ENCODE results near the gene PLEKHO2. TPM values are rescaled to one million over a fixed set of nuclear protein-coding genes. Genes with fewer than 3 reads are reported as not detected.

PLEKHO2 gene
- total and polyA plus RNA-seq, 2 experiments from 2014 or later: 30.7 to 35.3 TPM

GRCh38 chr15:64845183-64845611 is 3.5 kb downstream of the PLEKHO2 start:
- WGBS, 2 experiments (ENCODE audit: low coverage in 1 of 2, low lambda C conversion rate in 2 of 2, missing lambda C conversion rate in 2 of 2): 14 to 15% methylated on average over 2 of the region's 2 CpGs
- H4K20me1 ChIP-seq (ENCODE audit: insufficient read depth): no peaks in the 10 kb centered on the region

GRCh38 chr15:64845831-64846595 is 4.3 kb downstream of the PLEKHO2 start:
- H3K27ac ChIP-seq: 0 out of 2 replicates have a peak overlapping the region, but pooled peaks have one; percentile 23
- peaks cover 12% of the 10 kb centered on the region; the same call in 1 of the 2 replicates for H3K36me3 ChIP-seq (ENCODE audit: low read depth)
- H3K4me2 ChIP-seq (ENCODE audit: unreplicated experiment): peak overlapping the region; percentile 94
- peaks cover 32% of the 10 kb centered on the region for H3K4me1 ChIP-seq (ENCODE audit: insufficient read depth)
- H3K9ac ChIP-seq: no peak overlapping the region
- H4K20me1 ChIP-seq (ENCODE audit: insufficient read depth): no peaks in the 10 kb centered on the region
- H3K27me3 ChIP-seq (replicated peaks; ENCODE audit: insufficient read depth): no peaks in the 10 kb centered on the region
- peak overlapping the region; percentile 88; the same call in 1 of the 2 replicates for H3K4me3 ChIP-seq
- H3K9me3 ChIP-seq (ENCODE audit: low read depth): no peaks in the 10 kb centered on the region
- no peak for DNase-seq
- TF ChIP-seq EZH2 (IDR thresholded peaks at IDR 0.05; ENCODE audit: insufficient read depth, poor library complexity, severe bottlenecking): no peak
- no peak for TF ChIP-seq EZH2phosphoT487 (IDR thresholded peaks at IDR 0.05; ENCODE audit: insufficient read depth, low read depth)
- in situ Hi-C loops (cut with MboI): no loop called here
- peaks cover 20% of the 10 kb centered on the region for H3F3A ChIP-seq (ENCODE audit: insufficient read depth)
- H2AFZ ChIP-seq: no peak overlapping the region
- H3K79me2 ChIP-seq (ENCODE audit: insufficient read depth): peaks cover 89% of the 10 kb centered on the region
- H3K9me2 ChIP-seq (ENCODE audit: insufficient read depth): no peaks in the 10 kb centered on the region
- 81 to 86% methylated on average over 13 of the region's 13 CpGs for WGBS, 2 experiments (ENCODE audit: low coverage in 1 of 2, low lambda C conversion rate in 2 of 2, missing lambda C conversion rate in 2 of 2)

More at GRCh38 chr15:64845183-64845611, 3.5 kb downstream of the PLEKHO2 start:
- peaks cover 8% of the 10 kb centered on the region; the same call in 1 of the 2 replicates for H3K36me3 ChIP-seq (ENCODE audit: low read depth)
- H2AFZ ChIP-seq: no peak overlapping the region
- TF ChIP-seq EZH2phosphoT487 (IDR thresholded peaks at IDR 0.05; ENCODE audit: insufficient read depth, low read depth) (no peak), EZH2 (IDR thresholded peaks at IDR 0.05; ENCODE audit: insufficient read depth, poor library complexity, severe bottlenecking) (no peak)
- H3K27me3 ChIP-seq (replicated peaks; ENCODE audit: insufficient read depth): no peaks in the 10 kb centered on the region
- H3K9me2 ChIP-seq (ENCODE audit: insufficient read depth): no peaks in the 10 kb centered on the region
- peak overlapping the region; percentile 88 for H3K4me3 ChIP-seq
- peak overlapping the region; percentile 86 for H3K9ac ChIP-seq
- H3K27ac ChIP-seq: peak overlapping the region; percentile 23
- H3K4me2 ChIP-seq (ENCODE audit: unreplicated experiment): peak overlapping the region; percentile 94
- peak; percentile 38 for DNase-seq
- H3K79me2 ChIP-seq (ENCODE audit: insufficient read depth): peaks cover 85% of the 10 kb centered on the region
- H3F3A ChIP-seq (ENCODE audit: insufficient read depth): peaks cover 15% of the 10 kb centered on the region
- in situ Hi-C loops (cut with MboI): no loop called here
- no peaks in the 10 kb centered on the region for H3K9me3 ChIP-seq (ENCODE audit: low read depth)
- peaks cover 30% of the 10 kb centered on the region for H3K4me1 ChIP-seq (ENCODE audit: insufficient read depth)

- H3K4me2 ChIP-seq (ENCODE audit: unreplicated experiment): no peak overlapping the region
- WGBS, 2 experiments (ENCODE audit: low coverage in 1 of 2, low lambda C conversion rate in 2 of 2, missing lambda C conversion rate in 2 of 2): 82 to 86% methylated on average over 3 of the region's 3 CpGs
- no peak for DNase-seq
- no peaks in the 10 kb centered on the region for H4K20me1 ChIP-seq (ENCODE audit: insufficient read depth)
- H3K4me1 ChIP-seq (ENCODE audit: insufficient read depth): peaks cover 42% of the 10 kb centered on the region
- peaks cover 89% of the 10 kb centered on the region for H3K79me2 ChIP-seq (ENCODE audit: insufficient read depth)
- H3K9ac ChIP-seq: no peak overlapping the region
- peaks cover 28% of the 10 kb centered on the region for H3F3A ChIP-seq (ENCODE audit: insufficient read depth)
- no peaks in the 10 kb centered on the region for H3K27me3 ChIP-seq (replicated peaks; ENCODE audit: insufficient read depth)
- H3K9me2 ChIP-seq (ENCODE audit: insufficient read depth): no peaks in the 10 kb centered on the region
- no peaks in the 10 kb centered on the region for H3K9me3 ChIP-seq (ENCODE audit: low read depth)
- H2AFZ ChIP-seq: no peak overlapping the region
- peaks cover 12% of the 10 kb centered on the region; the same call in 1 of the 2 replicates for H3K36me3 ChIP-seq (ENCODE audit: low read depth)
- in situ Hi-C loops (cut with MboI): no loop called here
- no peak overlapping the region for H3K27ac ChIP-seq
- no peak for TF ChIP-seq EZH2 (IDR thresholded peaks at IDR 0.05; ENCODE audit: insufficient read depth, poor library complexity, severe bottlenecking)
- no peak for TF ChIP-seq EZH2phosphoT487 (IDR thresholded peaks at IDR 0.05; ENCODE audit: insufficient read depth, low read depth)
- no peak overlapping the region for H3K4me3 ChIP-seq
Measured at GRCh38 chr15:64847016-64847415, 5.3 kb downstream of the PLEKHO2 start.

- Histone ChIP-seq H3K36me3 (ENCODE audit: low read depth) (peaks cover 12% of the 10 kb centered on the region; the same call in 1 of the 2 replicates), H2AFZ (no peak overlapping the region), H3K9me3 (ENCODE audit: low read depth) (no peaks in the 10 kb centered on the region), H3K27me3 (replicated peaks; ENCODE audit: insufficient read depth) (no peaks in the 10 kb centered on the region), H3K9ac (no peak overlapping the region), H3K79me2 (ENCODE audit: insufficient read depth) (peaks cover 89% of the 10 kb centered on the region), H3K9me2 (ENCODE audit: insufficient read depth) (no peaks in the 10 kb centered on the region), H3K4me3 (no peak overlapping the region), H3K4me1 (ENCODE audit: insufficient read depth) (peaks cover 46% of the 10 kb centered on the region), H3F3A (ENCODE audit: insufficient read depth) (peaks cover 29% of the 10 kb centered on the region), H3K4me2 (ENCODE audit: unreplicated experiment) (no peak overlapping the region), H3K27ac (no peak overlapping the region), H4K20me1 (ENCODE audit: insufficient read depth) (no peaks in the 10 kb centered on the region)
- in situ Hi-C loops (cut with MboI): no loop called here
- 95 to 97% methylated on average over 3 of the region's 3 CpGs for WGBS, 2 experiments (ENCODE audit: low coverage in 1 of 2, low lambda C conversion rate in 2 of 2, missing lambda C conversion rate in 2 of 2)
- DNase-seq: no peak
- TF ChIP-seq EZH2 (IDR thresholded peaks at IDR 0.05; ENCODE audit: insufficient read depth, poor library complexity, severe bottlenecking) (no peak), EZH2phosphoT487 (IDR thresholded peaks at IDR 0.05; ENCODE audit: insufficient read depth, low read depth) (no peak)
Measured at GRCh38 chr15:64847448-64847847, 5.7 kb downstream of the PLEKHO2 start.
